HUES48 (cell line): ENCODE data around the gene PTTG2.

Experiments used
- H3K27ac ChIP-seq: one replicate; pipeline ENCODE4 v1.7.0; 2013; ENCODE audit warnings: low read depth, low read length, inconsistent platforms
- H3K27me3 ChIP-seq: 2 replicates; pipeline ENCODE4 v1.6.1; 2013; ENCODE audit warnings: mild to moderate bottlenecking, low read length; ENCODE audit not compliant: control insufficient read depth, insufficient read depth
- H3K36me3 ChIP-seq: 2 replicates; pipeline ENCODE4 v1.6.1; 2013; ENCODE audit warnings: low read length; ENCODE audit not compliant: control insufficient read depth, insufficient read depth
- H3K4me1 ChIP-seq: 2 replicates; pipeline ENCODE4 v1.6.1; 2013; ENCODE audit warnings: mild to moderate bottlenecking, low read length; ENCODE audit not compliant: control insufficient read depth, insufficient read depth
- H3K4me3 ChIP-seq: 2 replicates; pipeline ENCODE4 v1.5.1; 2013; ENCODE audit warnings: mild to moderate bottlenecking, low read depth, low read length
- H3K9ac ChIP-seq: 2 replicates; pipeline ENCODE4 v1.6.1; 2013; ENCODE audit warnings: mild to moderate bottlenecking, low read depth, low read length, moderate library complexity
- H3K9me3 ChIP-seq: 2 replicates; pipeline ENCODE4 v1.6.1; 2013; ENCODE audit warnings: low read length; ENCODE audit not compliant: control insufficient read depth, insufficient read depth

The PTTG2 gene

GRCh38 chr4:37935026-37935425, 25.2 kb upstream of the PTTG2 start:
- H3K27ac ChIP-seq = no peak overlapping the region
- no peak overlapping the region for H3K9ac ChIP-seq
- no peak overlapping the region for H3K4me3 ChIP-seq

DNA sequence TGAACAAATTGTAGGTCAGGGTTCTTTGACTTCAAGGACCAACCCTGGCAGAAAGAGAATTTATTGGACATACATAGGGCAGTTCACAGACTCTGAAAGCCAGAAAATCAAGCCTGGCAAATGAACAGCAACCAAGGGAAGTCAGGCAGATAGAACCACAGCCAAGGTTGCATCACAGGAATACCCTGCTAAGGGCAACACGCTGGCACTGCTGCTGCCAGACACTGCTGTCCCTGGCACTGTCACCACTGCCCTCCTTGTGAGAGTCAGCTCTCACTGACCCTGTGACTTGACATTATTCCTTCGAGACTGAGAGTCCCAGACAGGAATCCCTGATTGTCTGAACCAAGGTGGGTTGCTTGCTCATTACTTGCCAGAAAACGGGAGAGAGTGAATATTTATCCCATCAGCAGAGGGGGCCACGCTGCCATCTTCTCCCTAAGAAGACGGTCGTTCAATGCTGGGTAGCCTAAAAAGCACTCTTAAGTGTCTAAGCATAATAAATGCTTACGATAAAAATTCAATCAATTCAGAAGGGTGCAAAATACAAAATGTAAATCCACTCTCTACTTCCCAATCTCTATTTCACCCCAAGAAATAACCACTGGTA, 23.2 kb upstream of the PTTG2 start:
- H3K27me3 ChIP-seq = no peaks in the 10 kb centered on the region
- H3K27ac ChIP-seq = no peak overlapping the region
- H3K9me3 ChIP-seq = no peaks in the 10 kb centered on the region
- H3K4me1 ChIP-seq = no peaks in the 10 kb centered on the region
- H3K4me3 ChIP-seq = no peak overlapping the region
- H3K9ac ChIP-seq = no peak overlapping the region
- no peaks in the 10 kb centered on the region for H3K36me3 ChIP-seq

More at GRCh38 chr4:37935026-37935425, 25.2 kb upstream of the PTTG2 start:
- no peaks in the 10 kb centered on the region for H3K4me1 ChIP-seq
- no peaks in the 10 kb centered on the region for H3K36me3 ChIP-seq
- H3K27me3 ChIP-seq = no peaks in the 10 kb centered on the region
- no peaks in the 10 kb centered on the region for H3K9me3 ChIP-seq

- Histone ChIP-seq H3K36me3 (no peaks in the 10 kb centered on the region), H3K4me3 (no peak overlapping the region), H3K27ac (no peak overlapping the region), H3K9ac (no peak overlapping the region), H3K27me3 (no peaks in the 10 kb centered on the region), H3K4me1 (no peaks in the 10 kb centered on the region), H3K9me3 (no peaks in the 10 kb centered on the region)
These were observed 22.0 kb upstream of the PTTG2 start for GRCh38 chr4:37938208-37938607.

DNA sequence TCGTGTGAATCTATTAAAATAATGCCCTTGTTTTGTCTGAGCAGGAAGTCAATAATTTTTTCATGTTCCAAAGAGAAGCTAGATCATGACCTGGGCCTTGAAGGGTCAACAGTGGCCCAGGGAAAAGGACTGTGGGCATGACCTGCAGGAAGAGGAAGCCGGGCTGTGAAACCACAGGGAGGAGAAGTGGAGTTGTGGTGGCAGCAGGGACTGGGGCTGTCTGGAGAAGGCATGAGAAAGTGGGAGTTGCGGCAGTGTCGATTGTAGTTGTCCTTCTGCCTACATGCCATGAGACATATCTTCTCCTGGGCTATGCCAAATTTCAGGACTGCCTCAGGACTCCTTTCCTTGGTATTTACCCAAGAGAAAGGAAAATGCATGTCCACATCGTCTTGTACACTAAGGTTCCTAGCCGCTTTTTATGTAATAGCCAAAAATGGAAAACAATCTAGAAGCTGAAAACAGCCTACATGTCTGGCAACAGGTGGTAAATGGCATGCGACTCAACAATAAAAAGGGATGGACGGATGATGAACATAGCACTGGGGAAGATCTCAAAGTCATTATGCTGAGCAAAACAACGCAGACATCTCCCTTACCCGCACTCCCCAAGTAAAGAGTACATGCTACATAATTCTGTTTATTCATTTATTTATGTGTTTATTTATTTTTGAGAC, 13.6 kb upstream of the PTTG2 start:
- Histone ChIP-seq H3K27ac (no peak overlapping the region), H3K9ac (no peak overlapping the region), H3K4me3 (no peak overlapping the region), H3K4me1 (no peaks in the 10 kb centered on the region), H3K27me3 (no peaks in the 10 kb centered on the region), H3K9me3 (no peaks in the 10 kb centered on the region), H3K36me3 (no peaks in the 10 kb centered on the region)

- no peaks in the 10 kb centered on the region for H3K4me1 ChIP-seq
- no peak overlapping the region for H3K9ac ChIP-seq
- no peaks in the 10 kb centered on the region for H3K27me3 ChIP-seq
- H3K27ac ChIP-seq = no peak overlapping the region
- no peaks in the 10 kb centered on the region for H3K36me3 ChIP-seq
- H3K4me3 ChIP-seq = no peak overlapping the region
- no peaks in the 10 kb centered on the region for H3K9me3 ChIP-seq
These were observed 11.7 kb upstream of the PTTG2 start for GRCh38 chr4:37948542-37948941.

GRCh38 chr4:37949636-37950426, 10.4 kb upstream of the PTTG2 start:
- H3K36me3 ChIP-seq = no peaks in the 10 kb centered on the region

GRCh38 chr4:37951461-37952352, 8.5 kb upstream of the PTTG2 start:
- no peak overlapping the region for H3K4me3 ChIP-seq
- H3K27ac ChIP-seq = no peak overlapping the region
- H3K36me3 ChIP-seq = no peaks in the 10 kb centered on the region
- no peaks in the 10 kb centered on the region for H3K27me3 ChIP-seq
- no peaks in the 10 kb centered on the region for H3K4me1 ChIP-seq
- H3K9me3 ChIP-seq = no peaks in the 10 kb centered on the region
- no peak overlapping the region for H3K9ac ChIP-seq

More at GRCh38 chr4:37949636-37950426, 10.4 kb upstream of the PTTG2 start:
- Histone ChIP-seq H3K4me1 (no peaks in the 10 kb centered on the region), H3K27me3 (no peaks in the 10 kb centered on the region), H3K9ac (no peak overlapping the region), H3K27ac (no peak overlapping the region), H3K9me3 (no peaks in the 10 kb centered on the region), H3K4me3 (no peak overlapping the region)

GRCh38 chr4:37953156-37953555, 7.0 kb upstream of the PTTG2 start:
- Histone ChIP-seq H3K36me3 (no peaks in the 10 kb centered on the region), H3K27me3 (no peaks in the 10 kb centered on the region), H3K4me3 (no peak overlapping the region), H3K27ac (no peak overlapping the region), H3K9me3 (no peaks in the 10 kb centered on the region), H3K9ac (no peak overlapping the region), H3K4me1 (no peaks in the 10 kb centered on the region)

- H3K4me1 ChIP-seq = no peaks in the 10 kb centered on the region
- H3K9me3 ChIP-seq = no peaks in the 10 kb centered on the region
- no peaks in the 10 kb centered on the region for H3K36me3 ChIP-seq
- H3K9ac ChIP-seq = no peak overlapping the region
- H3K27me3 ChIP-seq = no peaks in the 10 kb centered on the region
- no peak overlapping the region for H3K4me3 ChIP-seq
- H3K27ac ChIP-seq = no peak overlapping the region
These were observed 6.4 kb upstream of the PTTG2 start for GRCh38 chr4:37953620-37954293.

- H3K4me1 ChIP-seq = no peaks in the 10 kb centered on the region
- H3K9ac ChIP-seq = no peak overlapping the region
- H3K36me3 ChIP-seq = no peaks in the 10 kb centered on the region
- H3K27me3 ChIP-seq = no peaks in the 10 kb centered on the region
- no peak overlapping the region for H3K4me3 ChIP-seq
- no peaks in the 10 kb centered on the region for H3K9me3 ChIP-seq
- no peak overlapping the region for H3K27ac ChIP-seq
These were observed 3.3 kb upstream of the PTTG2 start for GRCh38 chr4:37956941-37957340.
